Right cardiac atrium (tissue), 5 donors: Measurements from ENCODE around the gene LTBP2. TPM values are rescaled to one million over a fixed set of nuclear protein-coding genes. Genes with fewer than 3 reads are reported as not detected.

Experiments used
- ATAC-seq, 2 donors: fragments of 200-7000 bp; cut with Tn5 transposase; one replicate each; pipeline versions ENCODE4 v1.8.0 to v1.9.1; 2020; ENCODE audit warnings: moderate library complexity in 2 of 2, mild to moderate bottlenecking in 1 of 2
- DNase-seq, 3 donors: peaks; one replicate each; pipeline ENCODE4 v3.0.0-alpha.2; 2020
- H3K27ac ChIP-seq: one replicate; pipeline ENCODE4 v1.5.1; 2013; ENCODE audit warnings: mild to moderate bottlenecking, low read length, control low read depth, moderate library complexity
- H3K27me3 ChIP-seq: one replicate; pipeline ENCODE4 v1.6.1; 2013; ENCODE audit not compliant: control insufficient read depth, insufficient read depth
- H3K4me1 ChIP-seq: one replicate; pipeline ENCODE4 v1.6.1; 2013; ENCODE audit warnings: low read length; ENCODE audit not compliant: control insufficient read depth, insufficient read depth
- H3K4me3 ChIP-seq: one replicate; pipeline ENCODE4 v1.5.1; 2013; ENCODE audit warnings: low read length, control low read depth
- H3K9me3 ChIP-seq: one replicate; pipeline ENCODE4 v1.6.1; 2013; ENCODE audit warnings: low read length; ENCODE audit not compliant: control insufficient read depth
- WGBS: extraction: QIAGEN DNeasy Blood & Tissue Kit; methylation state at CpG from one replicate; pipeline ENCODE4 v1.1.7; 2013; 5-methylcytosine and 5-hydroxymethylcytosine counted together
- intact Hi-C, 4 donors: fragments of 100-400 bp; cut with DNase I; formaldehyde crosslinking; loops; one replicate each; pipeline versions ENCODE4 v1.11.0 to v1.14.0; 2022 to 2023
- polyA plus RNA-seq: library from polyadenylated mRNA; stranded (reverse); fragments of 200-250 nt; gene quantifications from one replicate; pipeline ENCODE4 v1.2.3, GENCODE V29; 2013
- total RNA-seq, 4 donors: library from RNA; stranded (reverse); fragmentation: NEBNext Ultra II Directional; extraction: Animal tissue kit (Norgen Biotek cat#: 25700); gene quantifications; one replicate each; pipeline ENCODE4 v1.2.1, GENCODE V29; 2021
- donor health status: healthy with polysubstance abuse.
- donor health status: DM: no; HTN: yes; CAD: no.
- donor health status: DM: no; HTN: no; CAD: no.
- donor health status: DM: no; HTN: yes; CAD: no; lungs with severe emphysema.
- donor health status: DM: yes; HTN: yes; CAD: no.

The LTBP2 gene
- total and polyA plus RNA-seq, 5 donors, result 3.4 to 46.0 (median 22.0) TPM

DNA sequence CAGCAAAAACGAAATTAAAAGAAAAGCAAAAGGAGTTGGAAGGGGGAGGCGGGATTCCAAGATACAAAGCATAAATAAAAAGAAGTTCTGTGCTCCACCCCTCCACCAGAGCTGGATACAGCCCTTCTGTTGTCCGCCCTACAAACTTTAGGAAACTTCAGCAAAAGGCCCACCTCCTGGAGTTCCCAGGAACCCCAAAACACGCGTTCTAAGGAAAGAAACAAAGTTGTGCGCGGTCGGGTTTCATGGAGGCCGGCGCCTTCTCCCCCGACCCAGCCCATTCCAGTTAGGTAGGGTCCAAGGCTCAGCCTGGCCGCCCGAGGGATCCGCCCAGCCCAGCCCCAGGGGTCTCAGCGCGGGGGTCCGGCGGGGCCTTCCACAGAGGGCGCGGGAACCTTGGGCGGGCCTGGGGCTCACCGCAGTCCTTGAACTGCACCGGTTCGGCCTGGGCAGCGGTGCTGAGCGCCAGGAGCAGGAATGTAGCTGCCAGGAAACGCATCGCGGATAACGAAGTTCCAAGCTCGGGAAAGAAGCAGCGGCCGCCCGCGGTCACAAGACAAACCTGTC lies 119.2 kb downstream of the LTBP2 start, which contains the start of gene NPC2:
TSS of gene NPC2 (minus strand) at position 530 of the 567 bp plus-strand sequence. CDS start at position 499, 31 bp downstream.
- ATAC-seq (peak in 1 of 2 donors; percentile 54), DNase-seq (peak in 1 of 3 donors; percentile 26)
- H3K4me1 ChIP-seq, result peaks cover 1% of the 10 kb centered on the region
- under 1% methylated on average over 35 of the region's 35 CpGs for WGBS
- peak within 1 kb of the TSS; percentile 94 for H3K27ac ChIP-seq
- no peaks in the 10 kb centered on the region for H3K9me3 ChIP-seq
- H3K4me3 ChIP-seq, result peak within 1 kb of the TSS; percentile 85
- intact Hi-C loops, result no loop called here
- no peaks in the 10 kb centered on the region for H3K27me3 ChIP-seq

DNA sequence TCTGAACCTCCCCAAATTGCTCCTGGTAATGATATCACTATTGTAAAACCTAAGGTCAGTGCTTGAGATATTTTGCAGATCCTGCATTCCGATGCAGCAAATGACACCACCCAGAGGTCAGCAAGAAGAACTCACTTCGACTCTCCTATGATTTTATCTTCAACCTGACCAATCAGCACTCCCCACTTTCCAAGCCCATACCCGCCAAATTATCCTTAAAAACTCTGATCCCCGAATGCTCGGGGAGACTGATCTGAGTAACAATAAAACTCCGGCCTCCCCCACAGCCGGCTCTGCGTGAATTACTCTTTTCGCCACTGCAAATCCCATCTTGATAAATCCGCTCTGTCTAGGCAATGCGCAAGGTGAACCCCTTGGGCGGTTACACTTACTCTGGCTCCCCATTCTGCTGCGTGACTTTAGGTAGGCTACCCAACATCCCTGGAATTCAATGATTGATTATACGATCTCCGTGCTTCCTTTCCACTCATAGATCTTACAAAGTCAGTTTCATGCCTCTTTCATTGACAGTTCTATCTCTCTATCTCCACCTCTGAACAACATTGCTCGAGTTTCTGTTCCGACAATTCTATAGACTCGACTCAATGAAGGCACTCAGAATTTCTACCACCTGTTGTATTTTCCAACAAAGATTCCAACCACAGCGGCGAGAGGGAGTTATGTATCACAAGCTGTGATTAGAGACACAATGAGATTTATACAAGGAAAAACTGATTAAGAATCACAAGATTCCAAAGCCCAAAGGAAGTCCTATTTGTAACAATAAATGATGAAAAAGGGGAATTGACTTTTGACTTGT lies 119.9 kb downstream of the LTBP2 start:
- no peaks in the 10 kb centered on the region for H3K9me3 ChIP-seq
- H3K27me3 ChIP-seq, result no peaks in the 10 kb centered on the region
- no peak for ATAC-seq
- peaks cover 4% of the 10 kb centered on the region for H3K4me1 ChIP-seq
- peak overlapping the region; percentile 85 for H3K4me3 ChIP-seq
- DNase-seq, result peak in 1 of 3 donors; percentile 32
- intact Hi-C loops, result no loop called here
- WGBS, result 3% methylated on average over 20 of the region's 20 CpGs
- H3K27ac ChIP-seq, result no peak overlapping the region

GRCh38 chr14:74490486-74490885 lies 121.6 kb downstream of the LTBP2 start:
- peaks cover 7% of the 10 kb centered on the region for H3K4me1 ChIP-seq
- no peak for DNase-seq

GRCh38 chr14:74488786-74489397 lies 123.1 kb downstream of the LTBP2 start:
- DNase-seq, result no peak
- no peak overlapping the region for H3K4me3 ChIP-seq
- H3K27me3 ChIP-seq, result no peaks in the 10 kb centered on the region
- H3K27ac ChIP-seq, result no peak overlapping the region
- no peaks in the 10 kb centered on the region for H3K9me3 ChIP-seq
- intact Hi-C loops, result no loop called here
- ATAC-seq, result no peak
- peaks cover 7% of the 10 kb centered on the region for H3K4me1 ChIP-seq

More at GRCh38 chr14:74490486-74490885, 121.6 kb downstream of the LTBP2 start:
- H3K9me3 ChIP-seq, result no peaks in the 10 kb centered on the region
- ATAC-seq, result no peak
- no peaks in the 10 kb centered on the region for H3K27me3 ChIP-seq
- no peak overlapping the region for H3K4me3 ChIP-seq
- H3K27ac ChIP-seq, result no peak overlapping the region
- intact Hi-C loops, result no loop called here
- 94% methylated on average over 1 of the region's 1 CpG for WGBS

GRCh38 chr14:74486164-74486563 lies 125.9 kb downstream of the LTBP2 start:
- intact Hi-C loops, result no loop called here
- ATAC-seq, result peak in 1 of 2 donors; percentile 15
- WGBS, result 69% methylated on average over 3 of the region's 3 CpGs

DNA sequence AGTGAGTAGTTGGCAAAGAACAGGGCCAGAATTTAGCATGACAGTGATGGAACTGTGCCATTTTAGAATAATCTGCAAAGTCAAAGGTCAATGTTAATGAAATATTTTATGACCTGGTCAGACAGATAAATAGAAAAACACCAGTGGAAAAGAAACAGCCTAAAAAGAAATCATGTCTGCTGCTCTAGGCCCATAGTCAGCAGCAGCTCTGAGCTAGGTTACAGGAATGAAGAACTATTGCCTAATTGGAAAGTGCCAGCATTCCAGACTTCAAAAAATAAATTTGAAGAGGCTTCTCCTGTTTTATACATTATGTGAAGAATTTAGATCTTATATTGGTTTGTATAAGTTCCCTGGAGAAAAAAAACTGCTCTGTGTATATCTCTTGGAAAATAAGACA lies 128.7 kb downstream of the LTBP2 start:
- ATAC-seq (no peak), DNase-seq (no peak)
- Histone ChIP-seq H3K27ac (no peak overlapping the region), H3K27me3 (no peaks in the 10 kb centered on the region), H3K9me3 (no peaks in the 10 kb centered on the region), H3K4me1 (peaks cover 5% of the 10 kb centered on the region), H3K4me3 (no peak overlapping the region)
- intact Hi-C loops, result loop anchor here in 1 of 4 donors (5.0 kb wide), 1 partner anchor 116 kb away; no protein-coding TSS in a partner anchor

More at GRCh38 chr14:74486164-74486563, 125.9 kb downstream of the LTBP2 start:
- Histone ChIP-seq H3K4me3 (no peak overlapping the region), H3K9me3 (no peaks in the 10 kb centered on the region), H3K4me1 (peaks cover 5% of the 10 kb centered on the region), H3K27ac (no peak overlapping the region), H3K27me3 (no peaks in the 10 kb centered on the region)
- no peak for DNase-seq

- 85% methylated on average over 3 of the region's 3 CpGs for WGBS
- Histone ChIP-seq H3K9me3 (no peaks in the 10 kb centered on the region), H3K4me3 (no peak overlapping the region), H3K27me3 (no peaks in the 10 kb centered on the region), H3K27ac (no peak overlapping the region), H3K4me1 (peaks cover 5% of the 10 kb centered on the region)
- DNase-seq (no peak), ATAC-seq (no peak)
- intact Hi-C loops, result loop anchor here in 1 of 4 donors (5.0 kb wide), 1 partner anchor 115 kb away; no protein-coding TSS in a partner anchor
These were observed 129.5 kb downstream of the LTBP2 start for GRCh38 chr14:74482571-74482970.

GRCh38 chr14:74480046-74480445 lies 132.0 kb downstream of the LTBP2 start:
- Histone ChIP-seq H3K27me3 (no peaks in the 10 kb centered on the region), H3K4me1 (no peaks in the 10 kb centered on the region), H3K4me3 (no peak overlapping the region), H3K27ac (no peak overlapping the region), H3K9me3 (no peaks in the 10 kb centered on the region)
- 67% methylated on average over 4 of the region's 4 CpGs for WGBS
- no peak for ATAC-seq
- DNase-seq, result no peak
- intact Hi-C loops, result loop anchor here in 1 of 4 donors (5.0 kb wide), 1 partner anchor 113 kb away; no protein-coding TSS in a partner anchor

DNA sequence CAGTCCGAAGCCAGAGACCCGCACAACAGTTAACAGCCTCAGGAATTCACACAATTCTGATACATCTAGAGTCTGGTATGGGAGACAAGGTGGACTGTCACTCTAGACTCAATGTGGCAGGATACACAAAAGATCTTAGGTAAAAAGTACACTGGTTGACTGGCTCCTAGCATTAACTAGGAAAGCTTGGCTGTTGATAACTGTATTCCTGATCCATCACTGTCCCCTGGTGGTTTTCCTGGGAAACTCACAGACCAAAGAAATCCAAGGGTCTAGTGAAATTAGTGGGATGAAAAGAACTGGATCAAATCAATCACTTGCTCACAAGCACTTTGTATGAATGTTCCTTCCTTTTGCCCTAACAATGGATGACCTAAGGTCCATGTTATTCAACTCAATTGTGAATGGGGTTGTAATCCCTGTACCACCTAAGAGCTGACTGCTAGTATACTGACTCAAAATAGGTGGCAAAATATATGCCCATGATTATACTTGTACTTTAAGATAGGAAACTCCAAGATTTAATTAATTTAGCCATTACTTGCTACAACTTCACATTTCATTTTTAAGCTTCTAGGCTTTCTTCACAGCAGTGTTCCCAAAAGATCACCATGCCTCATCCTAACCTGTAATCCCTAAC lies 132.9 kb downstream of the LTBP2 start:
- no peak overlapping the region for H3K4me3 ChIP-seq
- no peaks in the 10 kb centered on the region for H3K9me3 ChIP-seq
- H3K27me3 ChIP-seq, result no peaks in the 10 kb centered on the region
- H3K4me1 ChIP-seq, result no peaks in the 10 kb centered on the region
- ATAC-seq, result peak in 1 of 2 donors; percentile 47
- intact Hi-C loops, result loop anchor here in 3 of 4 donors (5.0 kb wide), 1 partner anchor 117 kb away; no protein-coding TSS in a partner anchor
- no peak for DNase-seq
- H3K27ac ChIP-seq, result no peak overlapping the region
- WGBS, result 98% methylated on average over 2 of the region's 2 CpGs

DNA sequence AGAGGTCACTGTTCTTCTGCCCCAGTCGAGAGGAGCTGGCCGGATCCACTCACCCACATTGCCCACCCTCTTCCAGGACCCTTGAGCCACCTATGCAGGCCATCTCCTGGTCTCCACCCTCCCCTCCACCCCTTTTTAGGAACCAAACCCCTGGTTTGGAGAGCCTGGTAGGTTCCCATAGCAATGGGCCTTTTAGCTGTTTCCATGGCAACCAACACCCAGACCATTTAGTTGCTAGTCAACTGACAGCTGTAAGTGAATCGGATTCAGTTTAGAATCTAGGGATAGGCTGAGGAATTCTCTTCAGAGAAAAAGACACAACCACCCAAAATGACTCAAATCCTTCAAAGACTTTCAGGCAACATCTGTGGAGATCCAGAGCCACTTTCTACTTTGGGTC lies 135.4 kb downstream of the LTBP2 start:
- H3K27ac ChIP-seq, result no peak overlapping the region

More for the DNA sequence above, 135.4 kb downstream of the LTBP2 start:
- H3K4me3 ChIP-seq, result no peak overlapping the region
- DNase-seq (no peak), ATAC-seq (no peak)
- H3K9me3 ChIP-seq, result no peaks in the 10 kb centered on the region
- no peaks in the 10 kb centered on the region for H3K4me1 ChIP-seq
- no peaks in the 10 kb centered on the region for H3K27me3 ChIP-seq
- 94% methylated on average over 3 of the region's 3 CpGs for WGBS
- intact Hi-C loops, result loop anchor here in 3 of 4 donors (5.0 kb wide), 1 partner anchor 114 kb away; no protein-coding TSS in a partner anchor
